Neural progenitor cell (in vitro differentiated cells): ENCODE data around the gene CLSTN2. TPM values are rescaled to one million over a fixed set of nuclear protein-coding genes. Genes with fewer than 3 reads are reported as not detected.

Experiments used
- DNase-seq: peaks from one replicate; pipeline ENCODE4 v3.0.0-alpha.2; 2016; ENCODE audit warnings: low spot score
- H2AFZ ChIP-seq: fragments of 200-600 bp; sonication (generic); replicated peaks from 2 replicates; pipeline ENCODE4 v1.6.1; 2016; ENCODE audit warnings: antibody characterized with exemption
- H3F3A ChIP-seq: fragments of 200-600 bp; sonication (generic); 2 replicates; pipeline ENCODE4 v1.6.1; 2016; ENCODE audit warnings: antibody characterized with exemption, low read depth
- H3K27ac ChIP-seq: fragments of 200-600 bp; sonication (generic); 2 replicates; pipeline ENCODE4 v1.5.1; 2016; ENCODE audit warnings: mild to moderate bottlenecking
- H3K27me3 ChIP-seq: fragments of 200-600 bp; sonication (generic); 2 replicates; pipeline ENCODE4 v1.6.1; 2016; ENCODE audit warnings: mild to moderate bottlenecking, moderate library complexity
- H3K36me3 ChIP-seq: fragments of 200-600 bp; sonication (generic); 2 replicates; pipeline ENCODE4 v1.5.1; 2016
- H3K4me1 ChIP-seq: fragments of 200-600 bp; sonication (generic); 2 replicates; pipeline ENCODE4 v1.6.1; 2016; ENCODE audit warnings: mixed run types
- H3K4me2 ChIP-seq: fragments of 200-600 bp; sonication (generic); 2 replicates; pipeline ENCODE4 v1.6.1; 2016
- H3K4me3 ChIP-seq: fragments of 200-600 bp; sonication (generic); 2 replicates; pipeline ENCODE4 v1.5.1; 2016
- H3K79me2 ChIP-seq: fragments of 200-600 bp; sonication (generic); 2 replicates; pipeline ENCODE4 v1.6.1; 2016; ENCODE audit warnings: low read depth
- H3K9ac ChIP-seq: fragments of 200-600 bp; sonication (generic); 2 replicates; pipeline ENCODE4 v1.6.1; 2016
- H3K9me3 ChIP-seq: fragments of 200-600 bp; sonication (generic); 2 replicates; pipeline ENCODE4 v1.5.1; 2016; ENCODE audit warnings: low read depth
- H4K20me1 ChIP-seq: fragments of 200-600 bp; sonication (generic); 2 replicates; pipeline ENCODE4 v1.6.1; 2016; ENCODE audit warnings: low read depth
- H3K27ac Mint-ChIP-seq: 3 replicates; pipeline ENCODE4 v1.8.0; 2021; ENCODE audit warnings: mixed read lengths
- H3K27me3 Mint-ChIP-seq: 2 replicates; pipeline ENCODE4 v1.8.0; 2022; ENCODE audit warnings: low read depth, mild to moderate bottlenecking, inconsistent platforms, moderate library complexity, mixed read lengths; ENCODE audit not compliant: insufficient read depth
- H3K36me3 Mint-ChIP-seq: 3 replicates; pipeline ENCODE4 v1.8.0; 2021; ENCODE audit warnings: mixed read lengths
- H3K4me1 Mint-ChIP-seq: 3 replicates; pipeline ENCODE4 v1.8.0; 2021; ENCODE audit warnings: mixed read lengths
- H3K4me3 Mint-ChIP-seq: 3 replicates; pipeline ENCODE4 v1.8.0; 2021; ENCODE audit warnings: mild to moderate bottlenecking, moderate library complexity, mixed read lengths
- H3K9me3 Mint-ChIP-seq: 3 replicates; pipeline ENCODE4 v1.8.0; 2020; ENCODE audit warnings: mixed read lengths
- EZH2 ChIP-seq: fragments of 200-600 bp; sonication (generic); IDR thresholded peaks from 2 replicates; pipeline ENCODE4 v1.6.1; 2017; ENCODE audit warnings: antibody characterized with exemption, mild to moderate bottlenecking, moderate library complexity
- EZH2phosphoT487 ChIP-seq: fragments of 200-600 bp; sonication (generic); IDR thresholded peaks from 2 replicates; pipeline ENCODE4 v1.6.1; 2017; ENCODE audit warnings: antibody characterized with exemption
- total RNA-seq: library from RNA; depleted of rRNA; stranded (reverse); fragments of >200 nt; gene quantifications from 2 replicates; pipeline ENCODE4 v1.2.3, GENCODE V29; 2015; ENCODE audit warnings: low replicate concordance
- TF ChIP-seq, protein P1 (sequence below): fragments of 200-600 bp; sonication (generic); IDR thresholded peaks from 2 replicates; pipeline ENCODE4 v1.5.1; 2017; ENCODE audit warnings: antibody characterized with exemption, mild to moderate bottlenecking

CLSTN2 gene
- total RNA-seq, 1 donor from 2014 or later: 0.22 TPM

DNA sequence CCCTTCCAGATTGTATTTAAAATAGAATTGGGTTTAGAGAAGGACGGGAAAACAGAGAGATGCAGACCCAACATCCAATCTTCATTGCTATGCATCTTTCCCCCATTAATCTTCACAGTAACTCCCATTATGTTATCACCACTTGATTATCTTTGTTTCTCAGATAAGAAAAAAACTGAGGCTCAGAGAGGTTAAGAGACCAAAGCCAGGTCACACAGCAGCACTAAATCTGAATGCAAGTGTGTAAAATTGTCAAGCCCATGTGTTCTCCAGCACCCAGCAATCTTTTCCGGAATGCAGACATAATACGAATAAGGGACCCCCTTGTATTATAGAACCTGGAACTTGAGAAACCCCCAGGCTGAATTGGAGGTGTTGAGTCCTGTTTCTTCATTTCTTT lies 662.4 kb downstream of the CLSTN2 start:
- no peaks in the 10 kb centered on the region for H3F3A ChIP-seq
- H3K4me1 ChIP-seq: no peaks in the 10 kb centered on the region
- no peaks in the 10 kb centered on the region for H3K9me3 Mint-ChIP-seq
- H4K20me1 ChIP-seq: no peaks in the 10 kb centered on the region
- no peaks in the 10 kb centered on the region for H3K27me3 ChIP-seq
- TF ChIP-seq EZH2phosphoT487 (no peak), EZH2 (no peak)
- TF ChIP-seq, protein P1, sequence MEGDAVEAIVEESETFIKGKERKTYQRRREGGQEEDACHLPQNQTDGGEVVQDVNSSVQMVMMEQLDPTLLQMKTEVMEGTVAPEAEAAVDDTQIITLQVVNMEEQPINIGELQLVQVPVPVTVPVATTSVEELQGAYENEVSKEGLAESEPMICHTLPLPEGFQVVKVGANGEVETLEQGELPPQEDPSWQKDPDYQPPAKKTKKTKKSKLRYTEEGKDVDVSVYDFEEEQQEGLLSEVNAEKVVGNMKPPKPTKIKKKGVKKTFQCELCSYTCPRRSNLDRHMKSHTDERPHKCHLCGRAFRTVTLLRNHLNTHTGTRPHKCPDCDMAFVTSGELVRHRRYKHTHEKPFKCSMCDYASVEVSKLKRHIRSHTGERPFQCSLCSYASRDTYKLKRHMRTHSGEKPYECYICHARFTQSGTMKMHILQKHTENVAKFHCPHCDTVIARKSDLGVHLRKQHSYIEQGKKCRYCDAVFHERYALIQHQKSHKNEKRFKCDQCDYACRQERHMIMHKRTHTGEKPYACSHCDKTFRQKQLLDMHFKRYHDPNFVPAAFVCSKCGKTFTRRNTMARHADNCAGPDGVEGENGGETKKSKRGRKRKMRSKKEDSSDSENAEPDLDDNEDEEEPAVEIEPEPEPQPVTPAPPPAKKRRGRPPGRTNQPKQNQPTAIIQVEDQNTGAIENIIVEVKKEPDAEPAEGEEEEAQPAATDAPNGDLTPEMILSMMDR: no peak
- H3K4me3 ChIP-seq: no peak overlapping the region
- H3K9me3 ChIP-seq: no peaks in the 10 kb centered on the region
- no peaks in the 10 kb centered on the region for H3K27me3 Mint-ChIP-seq
- no peaks in the 10 kb centered on the region for H3K36me3 Mint-ChIP-seq
- no peaks in the 10 kb centered on the region for H3K36me3 ChIP-seq
- H3K27ac ChIP-seq: no peak overlapping the region
- H3K9ac ChIP-seq: no peak overlapping the region
- H3K79me2 ChIP-seq: no peaks in the 10 kb centered on the region
- H3K4me2 ChIP-seq: no peak overlapping the region
- no peaks in the 10 kb centered on the region for H3K4me1 Mint-ChIP-seq
- no peak overlapping the region for H3K4me3 Mint-ChIP-seq
- no peak overlapping the region for H3K27ac Mint-ChIP-seq
- H2AFZ ChIP-seq: no peak overlapping the region
- DNase-seq: no peak

DNA sequence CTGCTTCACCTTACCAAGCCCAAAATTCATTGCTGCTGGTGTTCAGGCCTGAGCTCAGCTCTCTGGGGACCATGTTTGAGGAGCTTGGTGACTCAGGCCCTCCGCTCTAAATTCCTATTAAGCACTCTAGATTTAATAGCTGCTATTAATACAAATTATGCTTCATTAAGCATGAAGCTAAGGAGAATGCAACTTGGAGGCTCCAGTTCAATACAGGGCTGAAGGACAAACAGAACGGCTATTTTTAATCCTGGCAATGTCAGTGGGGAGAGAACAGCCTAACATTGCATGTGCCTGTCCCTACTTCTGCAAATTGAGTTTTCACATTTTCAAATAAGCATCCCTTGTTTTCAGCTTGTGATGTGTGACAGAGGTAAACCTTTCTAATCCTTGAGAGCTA lies 662.8 kb downstream of the CLSTN2 start:
- no peaks in the 10 kb centered on the region for H3K4me1 Mint-ChIP-seq

DNA sequence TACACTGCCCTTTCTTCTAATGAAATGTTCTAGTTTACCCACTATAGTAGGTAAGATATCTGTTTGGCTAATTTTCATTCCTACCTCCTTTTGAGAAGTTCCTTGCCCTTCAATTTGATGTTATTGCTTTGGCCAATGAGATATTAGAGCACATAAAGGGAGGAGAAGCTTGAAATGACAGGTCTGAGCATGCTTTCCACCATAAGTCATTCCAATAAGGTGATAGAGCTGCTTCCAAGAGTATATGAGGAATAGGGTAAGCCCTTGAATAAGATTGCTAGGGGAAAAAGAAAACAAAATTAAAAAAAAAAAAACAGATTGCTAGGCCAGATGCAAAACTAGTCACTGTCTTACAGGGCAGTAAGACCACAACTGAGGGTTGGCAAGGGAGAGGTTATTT lies 664.0 kb downstream of the CLSTN2 start:
- Mint-ChIP-seq H3K9me3 (no peaks in the 10 kb centered on the region), H3K27me3 (no peaks in the 10 kb centered on the region)
- TF ChIP-seq EZH2: no peak
- TF ChIP-seq EZH2phosphoT487: no peak
- TF ChIP-seq, protein P1: no peak

More for the DNA sequence above, 662.8 kb downstream of the CLSTN2 start:
- no peaks in the 10 kb centered on the region for H3F3A ChIP-seq
- Mint-ChIP-seq H3K36me3 (no peaks in the 10 kb centered on the region), H3K27me3 (no peaks in the 10 kb centered on the region), H3K4me3 (no peak overlapping the region), H3K9me3 (no peaks in the 10 kb centered on the region), H3K27ac (no peak overlapping the region)
- no peaks in the 10 kb centered on the region for H3K9me3 ChIP-seq
- H3K27me3 ChIP-seq: no peaks in the 10 kb centered on the region
- no peak overlapping the region for H2AFZ ChIP-seq
- no peaks in the 10 kb centered on the region for H3K4me1 ChIP-seq
- H3K36me3 ChIP-seq: no peaks in the 10 kb centered on the region
- no peaks in the 10 kb centered on the region for H3K79me2 ChIP-seq
- TF ChIP-seq EZH2phosphoT487: no peak
- TF ChIP-seq, protein P1: no peak
- no peak for TF ChIP-seq EZH2
- no peaks in the 10 kb centered on the region for H4K20me1 ChIP-seq
- no peak overlapping the region for H3K9ac ChIP-seq
- no peak for DNase-seq
- H3K4me3 ChIP-seq: no peak overlapping the region
- H3K27ac ChIP-seq: no peak overlapping the region
- H3K4me2 ChIP-seq: no peak overlapping the region

More for the DNA sequence above, 664.0 kb downstream of the CLSTN2 start:
- no peaks in the 10 kb centered on the region for H3K9me3 ChIP-seq
- H3K4me2 ChIP-seq: no peak overlapping the region
- no peak overlapping the region for H3K4me3 ChIP-seq
- Mint-ChIP-seq H3K4me3 (no peak overlapping the region), H3K4me1 (no peaks in the 10 kb centered on the region), H3K27ac (no peak overlapping the region), H3K36me3 (no peaks in the 10 kb centered on the region)
- H3F3A ChIP-seq: no peaks in the 10 kb centered on the region
- no peaks in the 10 kb centered on the region for H3K79me2 ChIP-seq
- no peak overlapping the region for H3K9ac ChIP-seq
- no peak overlapping the region for H2AFZ ChIP-seq
- H3K4me1 ChIP-seq: no peaks in the 10 kb centered on the region
- H3K36me3 ChIP-seq: no peaks in the 10 kb centered on the region
- no peaks in the 10 kb centered on the region for H4K20me1 ChIP-seq
- no peak for DNase-seq
- no peaks in the 10 kb centered on the region for H3K27me3 ChIP-seq
- no peak overlapping the region for H3K27ac ChIP-seq
